ENCODE measurements around the gene ACOT9. TPM values are rescaled to one million over a fixed set of nuclear protein-coding genes. Genes with fewer than 3 reads are reported as not detected.
A peak's percentile ranks its signal among the peaks of the same experiment; 100 is the strongest.

The ACOT9 gene
- total and polyA plus RNA-seq, 10 of the 15 experiments (the other 5 are each of a cell fraction or from before 2014, with no cell fraction given) = 17.4 to 42.5 (median 23.3) TPM

DNA sequence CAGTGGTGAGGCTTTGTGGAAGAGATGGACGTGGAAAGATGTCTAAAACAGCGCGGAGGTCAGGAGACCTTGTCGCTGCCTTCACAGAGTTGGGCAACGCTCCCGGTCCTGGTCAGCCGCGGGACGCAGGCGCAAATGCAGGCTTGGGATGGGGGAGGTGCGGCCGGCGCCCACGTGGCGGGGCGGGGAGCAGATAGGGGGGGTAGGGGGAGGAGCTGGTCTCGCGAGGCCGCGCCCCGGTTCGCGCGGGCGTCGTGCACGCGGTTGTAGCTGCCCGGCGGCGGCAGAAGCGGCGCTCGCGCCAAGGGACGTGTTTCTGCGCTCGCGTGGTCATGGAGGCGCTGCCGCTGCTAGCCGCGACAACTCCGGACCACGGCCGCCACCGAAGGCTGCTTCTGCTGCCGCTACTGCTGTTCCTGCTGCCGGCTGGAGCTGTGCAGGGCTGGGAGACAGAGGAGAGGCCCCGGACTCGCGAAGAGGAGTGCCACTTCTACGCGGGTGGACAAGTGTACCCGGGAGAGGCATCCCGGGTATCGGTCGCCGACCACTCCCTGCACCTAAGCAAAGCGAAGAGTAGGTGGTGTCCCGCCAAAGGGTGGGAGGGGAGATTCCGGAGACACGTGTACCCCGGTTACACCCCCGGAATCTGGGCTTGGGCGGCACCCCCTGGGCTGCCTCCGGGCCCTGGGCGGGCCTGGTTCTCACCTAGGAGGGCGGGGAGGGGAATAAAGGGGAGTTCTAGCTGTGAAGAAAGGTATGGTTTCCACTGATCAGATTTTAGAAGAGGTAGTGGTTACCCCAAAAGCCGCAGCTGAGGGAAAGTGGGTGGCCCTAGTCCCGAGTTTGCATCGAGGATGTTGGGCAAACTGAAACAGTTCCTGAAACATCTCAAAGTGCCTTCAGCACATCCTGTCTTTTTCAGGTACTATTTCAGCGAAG, 75.6 kb downstream of the ACOT9 start, which contains the start of gene PRDX4 (continued):
- TF ChIP-seq, protein P1, sequence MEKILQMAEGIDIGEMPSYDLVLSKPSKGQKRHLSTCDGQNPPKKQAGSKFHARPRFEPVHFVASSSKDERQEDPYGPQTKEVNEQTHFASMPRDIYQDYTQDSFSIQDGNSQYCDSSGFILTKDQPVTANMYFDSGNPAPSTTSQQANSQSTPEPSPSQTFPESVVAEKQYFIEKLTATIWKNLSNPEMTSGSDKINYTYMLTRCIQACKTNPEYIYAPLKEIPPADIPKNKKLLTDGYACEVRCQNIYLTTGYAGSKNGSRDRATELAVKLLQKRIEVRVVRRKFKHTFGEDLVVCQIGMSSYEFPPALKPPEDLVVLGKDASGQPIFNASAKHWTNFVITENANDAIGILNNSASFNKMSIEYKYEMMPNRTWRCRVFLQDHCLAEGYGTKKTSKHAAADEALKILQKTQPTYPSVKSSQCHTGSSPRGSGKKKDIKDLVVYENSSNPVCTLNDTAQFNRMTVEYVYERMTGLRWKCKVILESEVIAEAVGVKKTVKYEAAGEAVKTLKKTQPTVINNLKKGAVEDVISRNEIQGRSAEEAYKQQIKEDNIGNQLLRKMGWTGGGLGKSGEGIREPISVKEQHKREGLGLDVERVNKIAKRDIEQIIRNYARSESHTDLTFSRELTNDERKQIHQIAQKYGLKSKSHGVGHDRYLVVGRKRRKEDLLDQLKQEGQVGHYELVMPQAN (conservative IDR thresholded peaks at IDR 0.05) = no peak; the same call in 1 of the 2 replicates
- TF ChIP-seq NR2F1 (conservative IDR thresholded peaks at IDR 0.05) (no peak), MEF2B (IDR thresholded peaks at IDR 0.05; ENCODE audit: partially characterized antibody, poor library complexity, severe bottlenecking) (no peak), NFYB (IDR thresholded peaks at IDR 0.05; ENCODE audit: insufficient read depth, low read depth, low read length) (no peak), ATF7 (IDR thresholded peaks at IDR 0.05; ENCODE audit: low read depth) (no peak), EZH2 (IDR thresholded peaks at IDR 0.05; ENCODE audit: borderline replicate concordance, control insufficient read depth, low read depth, low read length) (no peak), IRF4 (IDR thresholded peaks at IDR 0.05; ENCODE audit: low read depth, low read length) (no peak), RBBP5 (conservative IDR thresholded peaks at IDR 0.05) (no peak), CBX3 (IDR thresholded peaks at IDR 0.05; ENCODE audit: borderline replicate concordance, low read depth) (no peak), HDGF (IDR thresholded peaks at IDR 0.05) (no peak), SIX5 (IDR thresholded peaks at IDR 0.05; ENCODE audit: low read depth, low read length, severe bottlenecking) (no peak)
- TF ChIP-seq, protein P2, sequence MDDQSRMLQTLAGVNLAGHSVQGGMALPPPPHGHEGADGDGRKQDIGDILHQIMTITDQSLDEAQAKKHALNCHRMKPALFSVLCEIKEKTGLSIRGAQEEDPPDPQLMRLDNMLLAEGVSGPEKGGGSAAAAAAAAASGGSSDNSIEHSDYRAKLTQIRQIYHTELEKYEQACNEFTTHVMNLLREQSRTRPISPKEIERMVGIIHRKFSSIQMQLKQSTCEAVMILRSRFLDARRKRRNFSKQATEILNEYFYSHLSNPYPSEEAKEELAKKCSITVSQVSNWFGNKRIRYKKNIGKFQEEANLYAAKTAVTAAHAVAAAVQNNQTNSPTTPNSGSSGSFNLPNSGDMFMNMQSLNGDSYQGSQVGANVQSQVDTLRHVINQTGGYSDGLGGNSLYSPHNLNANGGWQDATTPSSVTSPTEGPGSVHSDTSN (IDR thresholded peaks at IDR 0.05; ENCODE audit: insufficient replicate concordance, low read depth, low read length) = no peak
- TF ChIP-seq, protein P3, sequence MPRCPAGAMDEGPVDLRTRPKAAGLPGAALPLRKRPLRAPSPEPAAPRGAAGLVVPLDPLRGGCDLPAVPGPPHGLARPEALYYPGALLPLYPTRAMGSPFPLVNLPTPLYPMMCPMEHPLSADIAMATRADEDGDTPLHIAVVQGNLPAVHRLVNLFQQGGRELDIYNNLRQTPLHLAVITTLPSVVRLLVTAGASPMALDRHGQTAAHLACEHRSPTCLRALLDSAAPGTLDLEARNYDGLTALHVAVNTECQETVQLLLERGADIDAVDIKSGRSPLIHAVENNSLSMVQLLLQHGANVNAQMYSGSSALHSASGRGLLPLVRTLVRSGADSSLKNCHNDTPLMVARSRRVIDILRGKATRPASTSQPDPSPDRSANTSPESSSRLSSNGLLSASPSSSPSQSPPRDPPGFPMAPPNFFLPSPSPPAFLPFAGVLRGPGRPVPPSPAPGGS (IDR thresholded peaks at IDR 0.05; ENCODE audit: borderline replicate concordance, insufficient read depth, low read depth, low read length, poor library complexity, severe bottlenecking) = no peak
- TF ChIP-seq, protein P4, sequence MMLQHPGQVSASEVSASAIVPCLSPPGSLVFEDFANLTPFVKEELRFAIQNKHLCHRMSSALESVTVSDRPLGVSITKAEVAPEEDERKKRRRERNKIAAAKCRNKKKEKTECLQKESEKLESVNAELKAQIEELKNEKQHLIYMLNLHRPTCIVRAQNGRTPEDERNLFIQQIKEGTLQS (IDR thresholded peaks at IDR 0.05; ENCODE audit: borderline replicate concordance, extremely low read depth, low read depth, low read length) = no peak
- TF ChIP-seq, protein P5, sequence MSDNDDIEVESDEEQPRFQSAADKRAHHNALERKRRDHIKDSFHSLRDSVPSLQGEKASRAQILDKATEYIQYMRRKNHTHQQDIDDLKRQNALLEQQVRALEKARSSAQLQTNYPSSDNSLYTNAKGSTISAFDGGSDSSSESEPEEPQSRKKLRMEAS (IDR thresholded peaks at IDR 0.05; ENCODE audit: low read depth, low read length) = peak; percentile 85
- TF ChIP-seq, protein P6, sequence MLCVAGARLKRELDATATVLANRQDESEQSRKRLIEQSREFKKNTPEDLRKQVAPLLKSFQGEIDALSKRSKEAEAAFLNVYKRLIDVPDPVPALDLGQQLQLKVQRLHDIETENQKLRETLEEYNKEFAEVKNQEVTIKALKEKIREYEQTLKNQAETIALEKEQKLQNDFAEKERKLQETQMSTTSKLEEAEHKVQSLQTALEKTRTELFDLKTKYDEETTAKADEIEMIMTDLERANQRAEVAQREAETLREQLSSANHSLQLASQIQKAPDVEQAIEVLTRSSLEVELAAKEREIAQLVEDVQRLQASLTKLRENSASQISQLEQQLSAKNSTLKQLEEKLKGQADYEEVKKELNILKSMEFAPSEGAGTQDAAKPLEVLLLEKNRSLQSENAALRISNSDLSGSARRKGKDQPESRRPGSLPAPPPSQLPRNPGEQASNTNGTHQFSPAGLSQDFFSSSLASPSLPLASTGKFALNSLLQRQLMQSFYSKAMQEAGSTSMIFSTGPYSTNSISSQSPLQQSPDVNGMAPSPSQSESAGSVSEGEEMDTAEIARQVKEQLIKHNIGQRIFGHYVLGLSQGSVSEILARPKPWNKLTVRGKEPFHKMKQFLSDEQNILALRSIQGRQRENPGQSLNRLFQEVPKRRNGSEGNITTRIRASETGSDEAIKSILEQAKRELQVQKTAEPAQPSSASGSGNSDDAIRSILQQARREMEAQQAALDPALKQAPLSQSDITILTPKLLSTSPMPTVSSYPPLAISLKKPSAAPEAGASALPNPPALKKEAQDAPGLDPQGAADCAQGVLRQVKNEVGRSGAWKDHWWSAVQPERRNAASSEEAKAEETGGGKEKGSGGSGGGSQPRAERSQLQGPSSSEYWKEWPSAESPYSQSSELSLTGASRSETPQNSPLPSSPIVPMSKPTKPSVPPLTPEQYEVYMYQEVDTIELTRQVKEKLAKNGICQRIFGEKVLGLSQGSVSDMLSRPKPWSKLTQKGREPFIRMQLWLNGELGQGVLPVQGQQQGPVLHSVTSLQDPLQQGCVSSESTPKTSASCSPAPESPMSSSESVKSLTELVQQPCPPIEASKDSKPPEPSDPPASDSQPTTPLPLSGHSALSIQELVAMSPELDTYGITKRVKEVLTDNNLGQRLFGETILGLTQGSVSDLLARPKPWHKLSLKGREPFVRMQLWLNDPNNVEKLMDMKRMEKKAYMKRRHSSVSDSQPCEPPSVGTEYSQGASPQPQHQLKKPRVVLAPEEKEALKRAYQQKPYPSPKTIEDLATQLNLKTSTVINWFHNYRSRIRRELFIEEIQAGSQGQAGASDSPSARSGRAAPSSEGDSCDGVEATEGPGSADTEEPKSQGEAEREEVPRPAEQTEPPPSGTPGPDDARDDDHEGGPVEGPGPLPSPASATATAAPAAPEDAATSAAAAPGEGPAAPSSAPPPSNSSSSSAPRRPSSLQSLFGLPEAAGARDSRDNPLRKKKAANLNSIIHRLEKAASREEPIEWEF (IDR thresholded peaks at IDR 0.05; ENCODE audit: insufficient replicate concordance, low read depth, low read length) = no peak

Data from GM12878 (cell line).